K562 (cell line): Measurements from ENCODE around the gene SIGLEC15. TPM values are rescaled to one million over a fixed set of nuclear protein-coding genes. Genes with fewer than 3 reads are reported as not detected.

Experiments used
- ATAC-seq: fragments of 200-7000 bp; cut with Tn5 transposase; 3 replicates; pipeline ENCODE4 v1.9.1; 2020; ENCODE audit warnings: moderate library complexity
- BruUV-seq: library from RNA; stranded (reverse); fragments of 400-500 nt; replicated peaks from 2 replicates; lab custom pipeline; 2021; lab: Mats Ljungman, UMichigan
- CTCF ChIA-PET: fragments of 300-600 bp; formaldehyde crosslinking; extraction: SDS; loops from one replicate; lab custom pipeline; 2021; ENCODE audit warnings: low intra/inter-chr PET ratio; lab: Yijun Ruan, JAX
- POLR2A ChIA-PET: fragments of 300-600, 350-650 bp; sonication (Branson Sonifier 250); formaldehyde crosslinking; extraction: SDS; loops from one replicate; lab custom pipeline; 2021; ENCODE audit warnings: antibody characterized with exemption, inconsistent platforms; lab: Yijun Ruan, JAX
- DNase-seq, 4 experiments: peaks; one replicate each; pipeline versions ENCODE4 v3.0.0 to v3.0.0-alpha.2; 2011 to 2018; ENCODE audit warnings: low spot score in 3 of 4, mixed read lengths in 3 of 4; ENCODE audit errors: extremely low read depth in 1 of 4
- FAIRE-seq: peaks from 2 replicates; lab custom pipeline; 2011; peaks lifted over from hg19 to GRCh38; lab: Jason Lieb, UNC
- H2AFZ ChIP-seq: 2 replicates; pipeline ENCODE4 v1.6.0; 2011; ENCODE audit warnings: low read depth, low read length, control low read depth, inconsistent platforms
- H3K27ac ChIP-seq: fragments of 200-600 bp; 3 replicates; pipeline ENCODE4 v1.8.0; 2011; ENCODE audit warnings: low read depth, mild to moderate bottlenecking, control low read depth, inconsistent platforms, low read length, moderate library complexity, mixed read lengths; ENCODE audit errors: extremely low read depth
- H3K27me3 ChIP-seq, 2 experiments: fragments of 300-600 bp in 1 of 2; 2 replicates in 1 of 2; 3 replicates in 1 of 2; pipeline versions ENCODE4 v1.6.0 to v1.8.0; 2011; ENCODE audit warnings: inconsistent platforms in 2 of 2, low read length in 2 of 2, mild to moderate bottlenecking in 1 of 2, mixed read lengths in 1 of 2, moderate library complexity in 1 of 2; ENCODE audit not compliant: control insufficient read depth in 2 of 2, insufficient read depth in 2 of 2
- H3K36me3 ChIP-seq: fragments of 300-600 bp; 3 replicates; pipeline ENCODE4 v1.8.0; 2011; ENCODE audit warnings: mild to moderate bottlenecking, low read length, inconsistent platforms; ENCODE audit not compliant: control insufficient read depth, insufficient read depth
- H3K4me1 ChIP-seq, 2 experiments: fragments of 200-600 bp in 1 of 2; replicated peaks in 1 of 2; 2 replicates in 1 of 2; 3 replicates in 1 of 2; pipeline versions ENCODE4 v1.5.1 to v1.8.0; 2011; ENCODE audit warnings: inconsistent platforms in 2 of 2, low read length in 2 of 2, mild to moderate bottlenecking in 1 of 2, mixed read lengths in 1 of 2, moderate library complexity in 1 of 2; ENCODE audit not compliant: control insufficient read depth in 2 of 2, insufficient read depth in 2 of 2
- H3K4me2 ChIP-seq: 2 replicates; pipeline ENCODE4 v1.6.1; 2011; ENCODE audit warnings: low read length, control low read depth, inconsistent platforms, mixed read lengths; ENCODE audit not compliant: insufficient read depth
- H3K4me3 ChIP-seq: fragments of 200-600 bp; sonication (generic), shearing (Covaris generic); 2 replicates; pipeline ENCODE4 v1.5.1; 2016; ENCODE audit warnings: control low read depth, inconsistent platforms
- H3K79me2 ChIP-seq: fragments of 200-600 bp; 3 replicates; pipeline ENCODE4 v1.8.0; 2011; ENCODE audit warnings: low read length, inconsistent platforms; ENCODE audit not compliant: control insufficient read depth, insufficient read depth
- H3K9ac ChIP-seq, 2 experiments: 2 replicates each; pipeline versions ENCODE4 v1.6.0 to v1.6.1; 2011; ENCODE audit warnings: low read depth in 2 of 2, low read length in 2 of 2, control low read depth in 1 of 2, inconsistent platforms in 1 of 2, mild to moderate bottlenecking in 1 of 2, mixed read lengths in 1 of 2; ENCODE audit not compliant: insufficient read depth in 1 of 2
- H3K9me1 ChIP-seq: one replicate; pipeline ENCODE4 v1.6.0; 2011; ENCODE audit warnings: inconsistent platforms, mild to moderate bottlenecking, low read length, moderate library complexity; ENCODE audit not compliant: control insufficient read depth, insufficient read depth
- H3K9me3 ChIP-seq: replicated peaks from 2 replicates; pipeline ENCODE4 v1.5.1; 2011; ENCODE audit warnings: low read depth, low read length, inconsistent platforms; ENCODE audit not compliant: control insufficient read depth, insufficient read depth
- H4K20me1 ChIP-seq: replicated peaks from 2 replicates; pipeline ENCODE4 v1.6.1; 2011; ENCODE audit warnings: low read length, inconsistent platforms, mixed read lengths; ENCODE audit not compliant: control insufficient read depth, insufficient read depth
- HDAC3 ChIP-seq: fragments of 450-650 bp; IDR thresholded peaks from 2 replicates; pipeline ENCODE4 v1.6.1; 2018; ENCODE audit warnings: borderline replicate concordance, mild to moderate bottlenecking, moderate library complexity; ENCODE audit not compliant: partially characterized antibody
- L3MBTL2 ChIP-seq: fragments of 450-650 bp; IDR thresholded peaks from 2 replicates; pipeline ENCODE4 v1.6.1; 2016; ENCODE audit warnings: mild to moderate bottlenecking, moderate library complexity
- POLR2AphosphoS2 ChIP-seq: IDR thresholded peaks from 2 replicates; pipeline ENCODE4 v1.6.1; 2012; ENCODE audit warnings: low read length, improper control_type of control experiment
- ZBTB40 ChIP-seq, 2 experiments: fragments of 450-650 bp in 1 of 2; sonication (generic) in 1 of 2; formaldehyde crosslinking in 1 of 2; IDR thresholded peaks; 2 replicates each; pipeline versions ENCODE4 v1.7.1 to v1.9.0; 2016 to 2022; ENCODE audit warnings: inconsistent platforms in 1 of 2, mild to moderate bottlenecking in 1 of 2, missing genetic modification reagents in 1 of 2
- ZNF354B ChIP-seq: fragments of 250-450 bp; sonication (Bioruptor Pico); IDR thresholded peaks from 2 replicates; pipeline ENCODE4 v1.4.0; 2020
- WGBS: fragments of 100-300 bp; shearing (Covaris generic); methylation state at CpG from one replicate; pipeline ENCODE4 v1.1.6; 2016; ENCODE audit warnings: low coverage, mixed read lengths; ENCODE audit not compliant: insufficient coverage; ENCODE audit errors: missing lambda C conversion rate; 5-methylcytosine and 5-hydroxymethylcytosine counted together
- in situ Hi-C: fragments of 300-500 bp; cut with MboI; formaldehyde crosslinking; loops from 4 replicates; pipeline ENCODE4 v1.15.0; 2018; ENCODE audit warnings: inconsistent platforms, mixed read lengths
- intact Hi-C: fragments of 100-400 bp; cut with micrococcal nuclease; formaldehyde crosslinking; loops from 2 replicates; pipeline ENCODE4 v1.14.2; 2022
- polyA plus RNA-seq, 8 experiments: library from polyadenylated mRNA; depleted of rRNA in 4 of 8; stranded (reverse) in 5 of 8; unstranded in 3 of 8; fragments of >200 nt; fragmentation: Nextera tagmentation in 2 of 8; fragmentation: Illumina TruSeq in 1 of 8; extraction: Ambion mirVana in 2 of 8; extraction: Trizol in 1 of 8; gene quantifications; 2 replicates each; pipeline versions ENCODE4 v1.2.1 to v1.2.3, GENCODE V29; 2011 to 2014; ENCODE audit warnings: inconsistent platforms in 1 of 8, missing spikeins in 1 of 8
- total RNA-seq, 7 experiments: library from RNA; depleted of rRNA in 6 of 7; stranded (reverse); fragments of >200 nt in 6 of 7; fragmentation: Illumina TruSeq in 2 of 7; extraction: Trizol in 2 of 7; gene quantifications; 2 replicates each; pipeline versions ENCODE4 v1.2.1 to v1.2.3, GENCODE V29; 2011 to 2021; ENCODE audit warnings: low replicate concordance in 1 of 7

Gene SIGLEC15
- total and polyA plus RNA-seq, 9 of the 15 experiments (the other 6 are each of a cell fraction or from before 2014, with no cell fraction given), result not detected

GRCh38 chr18:45837283-45838070, 12.0 kb downstream of the SIGLEC15 start:
- Histone ChIP-seq H3K36me3 (no peaks in the 10 kb centered on the region), H4K20me1 (no peaks in the 10 kb centered on the region), H3K9me1 (no peaks in the 10 kb centered on the region), H3K27me3 (peaks cover 0 to 13% of the 10 kb centered on the region in 2 experiments; a peak in 3 of 5 replicates), H3K27ac (no peak overlapping the region), H3K9ac (no peak overlapping the region), H3K9me3 (no peaks in the 10 kb centered on the region), H3K4me2 (no peak overlapping the region), H2AFZ (no peak overlapping the region), H3K79me2 (no peaks in the 10 kb centered on the region), H3K4me1 (peaks cover 3% of the 10 kb centered on the region in 2 experiments; a peak in 4 of 5 replicates), H3K4me3 (no peak overlapping the region)
- DNase-seq (no peak), ATAC-seq (no peak), FAIRE-seq (no peak)
- WGBS, result 47% methylated on average over 7 of the region's 84 CpGs
- intact Hi-C loops (loop anchor here (5.0 to 10.0 kb wide), 2 partner anchors 113 to 170 kb away; partner anchors contain the start of gene SLC14A1), in situ Hi-C loops (no loop called here)
- CTCF ChIA-PET, result no interaction called here
- BruUV-seq, result no TSS peak
- POLR2A ChIA-PET, result no interaction called here
- TF ChIP-seq L3MBTL2 (no peak), HDAC3 (no peak), POLR2AphosphoS2 (no peak), ZNF354B (CRISPR knock-in tag) (no peak), ZBTB40 (IDR thresholded peaks at IDR 0.05) (no peak), ZBTB40 (CRISPR knock-in tag; IDR thresholded peaks at IDR 0.05) (no peak)
